GM18505 (cell line): ENCODE results near the gene KIF23.
"Not testable (repeated sequence)": the region's sequence is repeated elsewhere in the genome, so short reads cannot be mapped to it uniquely, and the experiment has no call there.

ENCODE experiments used
- ATAC-seq: cut with Tn5 transposase; IDR thresholded peaks from one replicate; pipeline ENCODE4 v1.9.1; 2021; ENCODE audit not compliant: unreplicated experiment
- POLR2A ChIP-seq: IDR thresholded peaks from 4 replicates; pipeline ENCODE4 v1.6.1; 2011; ENCODE audit warnings: borderline replicate concordance; ENCODE audit not compliant: insufficient read depth, insufficient read length; ENCODE audit errors: extremely low read depth

KIF23 gene

GRCh38 chr15:69413822-69414700 lies at the start of gene KIF23:
Gene KIF23, plus strand, starts transcription at chr15:69414349. Its CDS starts 117 bp downstream, at chr15:69414466.
- TF ChIP-seq POLR2A = peak; percentile 66
- ATAC-seq = peak; percentile 93

- no peak for ATAC-seq
- TF ChIP-seq POLR2A = no peak
Observed at GRCh38 chr15:69367236-69367635, 46.9 kb upstream of the KIF23 start.

GRCh38 chr15:69369631-69370030 lies 44.5 kb upstream of the KIF23 start:
- no peak for TF ChIP-seq POLR2A
- no peak for ATAC-seq

DNA sequence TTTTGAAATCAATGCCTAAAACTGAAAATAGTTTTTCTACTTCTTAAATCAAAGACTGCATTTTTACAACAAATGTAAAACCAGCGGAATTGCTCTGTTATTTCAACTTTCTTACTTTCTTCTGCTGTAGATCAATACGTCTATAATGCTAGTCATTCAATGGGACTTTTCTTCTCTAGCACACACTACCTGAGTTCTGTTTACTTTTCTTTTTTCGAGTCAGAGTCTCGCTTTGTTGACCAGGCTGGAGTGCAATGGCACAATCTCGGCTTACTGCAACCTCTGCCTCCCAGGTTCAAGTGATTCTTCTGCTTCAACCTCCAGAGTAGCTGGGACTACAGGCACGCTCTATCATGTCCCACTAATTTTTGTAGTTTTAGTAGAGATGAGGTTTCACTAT lies 40.7 kb upstream of the KIF23 start:
- TF ChIP-seq POLR2A = no peak
- no peak for ATAC-seq

DNA sequence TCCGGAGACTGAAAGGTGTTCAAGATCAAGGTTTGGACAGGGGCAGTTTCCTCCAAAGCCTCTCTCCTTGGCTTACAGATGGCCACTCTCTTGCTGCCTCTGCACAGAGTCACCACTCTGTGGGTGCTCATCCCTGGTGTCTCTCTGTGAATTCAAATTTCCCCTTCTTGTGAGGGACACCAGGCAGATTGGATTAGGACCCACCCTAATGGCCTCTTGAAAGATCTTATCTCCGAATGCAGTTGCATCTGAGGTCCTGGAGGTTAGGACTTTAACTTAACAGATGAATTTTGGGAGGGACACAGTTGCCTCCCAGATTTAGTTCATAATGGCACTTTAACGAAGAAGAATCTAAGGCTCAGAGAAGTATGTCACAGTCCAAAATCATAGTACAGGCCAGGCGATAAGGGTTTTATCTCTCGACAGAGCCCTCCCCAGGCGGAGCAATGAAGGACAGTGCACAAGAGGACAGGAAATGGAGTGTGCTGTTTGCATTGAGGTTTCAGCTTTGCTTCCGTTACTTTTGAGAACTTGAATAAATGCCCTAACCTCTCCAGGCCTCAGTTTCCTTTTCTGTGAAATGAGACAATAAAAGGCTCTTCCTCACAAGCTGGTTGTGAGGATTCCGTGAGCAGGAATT lies 38.9 kb upstream of the KIF23 start:
- ATAC-seq = no peak
- TF ChIP-seq POLR2A = no peak

GRCh38 chr15:69377216-69377970 lies 36.8 kb upstream of the KIF23 start:
- TF ChIP-seq POLR2A = no peak
- ATAC-seq = no peak

DNA sequence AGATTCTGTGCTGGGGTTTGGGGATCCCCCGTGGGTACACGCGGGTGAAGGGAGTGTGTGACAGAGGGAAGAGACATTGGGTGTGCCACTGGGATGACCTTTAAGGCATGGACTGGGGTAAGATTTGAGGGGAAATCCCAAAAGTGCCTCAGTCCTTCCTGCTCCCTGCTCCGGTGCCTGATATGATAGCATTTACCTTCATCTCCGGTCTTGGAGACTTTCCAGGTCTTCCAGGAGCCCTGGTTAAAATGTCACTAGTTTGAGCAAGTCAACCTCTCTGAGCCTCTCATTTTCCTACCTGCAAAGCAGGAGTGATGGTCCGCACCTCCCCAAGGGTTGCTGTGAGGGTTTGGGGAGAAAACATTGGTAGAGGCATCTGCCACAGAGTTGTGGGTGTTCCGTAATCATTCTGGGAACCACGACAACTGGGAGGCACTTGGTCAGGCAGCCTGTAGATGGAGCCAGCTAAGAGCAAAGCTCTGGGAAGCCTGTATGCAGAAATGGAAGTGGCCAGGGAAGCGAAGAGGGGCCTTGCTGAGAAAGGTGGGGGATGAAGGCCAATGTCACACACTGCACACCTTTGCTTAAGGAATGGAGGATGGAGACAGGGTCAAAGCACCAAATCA lies 33.9 kb upstream of the KIF23 start:
- no peak for ATAC-seq
- TF ChIP-seq POLR2A = no peak

DNA sequence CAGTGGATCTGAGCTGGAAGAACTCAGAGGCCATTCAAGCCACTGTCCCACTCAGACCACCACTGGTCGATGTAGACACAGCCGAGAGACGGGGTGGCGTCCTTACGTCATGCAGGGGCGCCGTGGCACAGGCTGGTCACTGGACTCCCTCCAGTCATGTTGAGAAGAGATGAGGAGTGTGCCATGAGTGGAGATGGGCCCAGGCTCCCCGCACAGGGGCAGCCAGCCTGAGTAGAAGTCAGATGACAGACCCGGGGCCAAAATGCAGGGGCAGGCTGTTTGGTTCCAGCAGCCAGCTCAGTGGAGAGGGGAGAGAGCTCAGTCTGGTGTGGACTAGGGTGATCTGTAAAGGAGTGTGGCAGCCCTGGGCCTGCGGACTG lies 33.4 kb upstream of the KIF23 start:
- ATAC-seq = no peak
- no peak for TF ChIP-seq POLR2A

- not testable (repeated sequence) for ATAC-seq
Observed at GRCh38 chr15:69382176-69382575, 32.0 kb upstream of the KIF23 start.

- ATAC-seq = not testable (repeated sequence)
Observed at GRCh38 chr15:69384066-69384465, 30.1 kb upstream of the KIF23 start.

- TF ChIP-seq POLR2A = no peak
- ATAC-seq = no peak
Observed at GRCh38 chr15:69384626-69385598, 29.2 kb upstream of the KIF23 start.

GRCh38 chr15:69385831-69386230 lies 28.3 kb upstream of the KIF23 start:
- no peak for TF ChIP-seq POLR2A
- no peak for ATAC-seq
